HepG2 (cell line): ENCODE results near the gene SH2D6. TPM values are rescaled to one million over a fixed set of nuclear protein-coding genes. Genes with fewer than 3 reads are reported as not detected.
A peak's percentile ranks its signal among the peaks of the same experiment; 100 is the strongest.

Experiments
- FOXA1 ChIP-seq, 2 experiments: fragments of 450-650 bp in 1 of 2; sonication (generic) in 1 of 2; formaldehyde crosslinking in 1 of 2; IDR thresholded peaks; 2 replicates each; pipeline versions ENCODE4 v1.4.0 to v1.6.1; 2016 to 2020; ENCODE audit warnings: missing genetic modification reagents in 1 of 2
- FOXJ3 ChIP-seq: sonication (generic); formaldehyde crosslinking; IDR thresholded peaks from 2 replicates; pipeline ENCODE4 v1.4.0; 2020; ENCODE audit warnings: missing genetic modification reagents, mild to moderate bottlenecking, borderline replicate concordance
- GABPA ChIP-seq, 2 experiments: IDR thresholded peaks; 2 replicates each; pipeline ENCODE4 v1.6.1; 2011 to 2016; ENCODE audit warnings: low read depth in 2 of 2, low read length in 1 of 2, missing biosample characterization in 1 of 2, missing genetic modification characterization in 1 of 2
- IRF2 ChIP-seq: IDR thresholded peaks from 2 replicates; pipeline ENCODE4 v1.6.1; 2018; ENCODE audit warnings: missing genetic modification reagents, missing compliant biosample characterization
- KLF13 ChIP-seq: sonication (generic); formaldehyde crosslinking; IDR thresholded peaks from 2 replicates; pipeline ENCODE4 v1.4.0; 2020; ENCODE audit warnings: mild to moderate bottlenecking, missing genetic modification reagents
- KMT2A ChIP-seq: sonication (generic); formaldehyde crosslinking; IDR thresholded peaks from 2 replicates; pipeline ENCODE4 v1.4.0; 2020; ENCODE audit warnings: missing genetic modification reagents
- MED1 ChIP-seq: sonication (generic); formaldehyde crosslinking; IDR thresholded peaks from 2 replicates; pipeline ENCODE4 v1.4.0; 2020; ENCODE audit warnings: missing genetic modification reagents
- MEF2D ChIP-seq: sonication (generic); formaldehyde crosslinking; IDR thresholded peaks from 2 replicates; pipeline ENCODE4 v1.5.1; 2020; ENCODE audit warnings: mild to moderate bottlenecking, missing genetic modification reagents
- PHF20 ChIP-seq: sonication (generic); formaldehyde crosslinking; IDR thresholded peaks from 2 replicates; pipeline ENCODE4 v1.5.0; 2020; ENCODE audit warnings: mild to moderate bottlenecking, missing genetic modification reagents
- SETDB1 ChIP-seq: sonication (generic); formaldehyde crosslinking; IDR thresholded peaks from 2 replicates; pipeline ENCODE4 v1.5.1; 2020; ENCODE audit warnings: missing genetic modification reagents, mild to moderate bottlenecking, borderline replicate concordance
- TAF1 ChIP-seq: sonication (generic); formaldehyde crosslinking; IDR thresholded peaks from 2 replicates; pipeline ENCODE4 v1.4.0; 2020; ENCODE audit warnings: missing genetic modification reagents
- ZBTB21 ChIP-seq: sonication (generic); formaldehyde crosslinking; IDR thresholded peaks from 2 replicates; pipeline ENCODE4 v1.4.0; 2020; ENCODE audit warnings: missing genetic modification reagents
- ZFP90 ChIP-seq: sonication (generic); formaldehyde crosslinking; IDR thresholded peaks from 2 replicates; pipeline ENCODE4 v1.8.0; 2022; ENCODE audit warnings: missing genetic modification reagents, mild to moderate bottlenecking, inconsistent platforms, borderline replicate concordance
- ZNF496 ChIP-seq: sonication (generic); formaldehyde crosslinking; IDR thresholded peaks from 2 replicates; pipeline ENCODE4 v1.8.1; 2023; ENCODE audit warnings: mild to moderate bottlenecking, moderate library complexity, missing genetic modification reagents; ENCODE audit not compliant: insufficient replicate concordance
- polyA plus RNA-seq, 8 experiments: library from polyadenylated mRNA; depleted of rRNA in 3 of 8; stranded (reverse) in 7 of 8; unstranded in 1 of 8; fragments of >200 nt; fragmentation: Illumina TruSeq in 4 of 8; extraction: Trizol in 4 of 8; gene quantifications; 2 replicates each; pipeline versions ENCODE4 v1.2.1 to v1.2.3, GENCODE V29; 2011 to 2016; ENCODE audit warnings: low read depth in 4 of 8, missing spikeins in 1 of 8, mixed read lengths in 1 of 8; ENCODE audit not compliant: insufficient read depth in 1 of 8
- total RNA-seq, 5 experiments: library from RNA; depleted of rRNA; stranded (reverse); fragments of >200 nt; fragmentation: Illumina TruSeq; extraction: Trizol; gene quantifications; 2 replicates each; pipeline ENCODE4 v1.2.3, GENCODE V29; 2016; ENCODE audit warnings: low read depth in 1 of 5
- TF ChIP-seq, protein P1 (sequence below): sonication (generic); formaldehyde crosslinking; IDR thresholded peaks from 2 replicates; pipeline ENCODE4 v1.8.0; 2023; ENCODE audit warnings: mild to moderate bottlenecking, missing genetic modification reagents
- TF ChIP-seq, protein P2 (sequence below), 2 experiments: sonication (generic) in 1 of 2; formaldehyde crosslinking in 1 of 2; IDR thresholded peaks; 2 replicates each; pipeline versions ENCODE4 v1.4.0 to v1.6.1; 2018 to 2020; ENCODE audit warnings: missing genetic modification reagents in 2 of 2, borderline replicate concordance in 1 of 2, low read depth in 1 of 2, mild to moderate bottlenecking in 1 of 2, missing biosample characterization in 1 of 2
- TF ChIP-seq, protein P3 (sequence below): sonication (generic); formaldehyde crosslinking; IDR thresholded peaks from 2 replicates; pipeline ENCODE4 v1.4.0; 2020; ENCODE audit warnings: missing genetic modification reagents
- TF ChIP-seq, protein P4 (sequence below): conservative IDR thresholded peaks from 2 replicates; pipeline ENCODE4 v1.6.1; 2018; ENCODE audit warnings: missing genetic modification reagents

The SH2D6 gene
- total and polyA plus RNA-seq, 2 of the 13 experiments (the other 11 are each of a cell fraction or from before 2014, with no cell fraction given), result 0.11 to 0.26 TPM

DNA sequence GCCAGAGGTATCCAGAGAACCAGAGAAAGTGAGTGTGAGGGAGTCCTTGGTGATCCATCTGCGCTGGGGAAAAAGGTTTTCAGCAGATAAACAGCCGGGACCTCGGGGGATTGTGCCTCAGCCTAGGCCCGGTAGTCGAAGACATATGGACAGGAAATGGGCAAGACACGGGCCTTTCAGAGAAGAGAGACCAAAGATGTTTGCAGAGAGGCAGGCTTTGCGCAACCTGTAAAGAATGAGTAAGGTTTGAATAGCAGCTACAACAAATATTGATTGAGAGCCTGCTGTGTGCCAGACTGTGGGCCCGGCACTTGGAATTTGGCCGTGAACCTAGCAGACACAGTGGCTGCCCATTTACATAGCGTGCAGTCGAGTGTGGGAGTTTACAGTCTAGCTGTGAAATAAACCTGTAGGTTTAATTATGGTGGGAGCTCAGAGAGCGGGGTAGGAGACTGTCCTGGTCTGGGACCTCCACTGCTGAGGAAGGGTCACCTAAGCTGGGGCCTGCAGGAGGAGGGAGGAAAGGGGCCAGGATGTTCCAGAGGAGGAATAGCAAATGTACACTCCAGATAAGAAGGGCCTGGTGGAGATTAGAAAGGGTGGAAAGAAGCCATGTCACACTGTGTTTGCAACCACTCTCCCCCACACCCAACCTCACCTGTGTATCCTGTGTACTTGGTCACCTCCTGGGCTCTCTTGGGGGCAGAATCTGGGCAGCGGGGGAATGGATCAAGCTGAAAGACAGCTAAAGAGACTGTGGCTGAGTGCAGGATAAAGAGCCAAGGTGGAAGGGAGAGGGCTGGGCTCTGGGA is 3.0 kb downstream of the SH2D6 start (continued):
- TF ChIP-seq, protein P1, sequence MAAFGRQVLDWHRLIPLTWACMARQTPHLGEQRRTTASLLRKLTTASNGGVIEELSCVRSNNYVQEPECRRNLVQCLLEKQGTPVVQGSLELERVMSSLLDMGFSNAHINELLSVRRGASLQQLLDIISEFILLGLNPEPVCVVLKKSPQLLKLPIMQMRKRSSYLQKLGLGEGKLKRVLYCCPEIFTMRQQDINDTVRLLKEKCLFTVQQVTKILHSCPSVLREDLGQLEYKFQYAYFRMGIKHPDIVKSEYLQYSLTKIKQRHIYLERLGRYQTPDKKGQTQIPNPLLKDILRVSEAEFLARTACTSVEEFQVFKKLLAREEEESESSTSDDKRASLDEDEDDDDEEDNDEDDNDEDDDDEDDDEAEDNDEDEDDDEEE (CRISPR knock-in tag), result no peak
- TF ChIP-seq MED1 (peak; percentile 94), FOXJ3 (CRISPR knock-in tag) (peak; percentile 96; the same call in 1 of the 2 replicates), ZBTB21 (CRISPR knock-in tag) (peak; percentile 52; the same call in 1 of the 2 replicates), KMT2A (CRISPR knock-in tag) (peak; percentile 82), TAF1 (CRISPR knock-in tag) (peak; percentile 30; the same call in 1 of the 2 replicates), MEF2D (CRISPR knock-in tag) (peak; percentile 48; the same call in 1 of the 2 replicates), FOXA1 (IDR thresholded peaks at IDR 0.05) (peak; percentile 88), FOXA1 (CRISPR knock-in tag; IDR thresholded peaks at IDR 0.05) (peak; percentile 98), ZNF496 (CRISPR knock-in tag) (no peak), SETDB1 (no peak), IRF2 (CRISPR knock-in tag) (peak; percentile 88), PHF20 (CRISPR knock-in tag) (peak; percentile 37; the same call in 1 of the 2 replicates), KLF13 (no peak), GABPA (IDR thresholded peaks at IDR 0.05; ENCODE audit: low read depth, low read length) (no peak), GABPA (CRISPR knock-in tag; IDR thresholded peaks at IDR 0.05; ENCODE audit: low read depth) (peak; percentile 70), ZFP90 (CRISPR knock-in tag) (peak; percentile 87; the same call in 1 of the 2 replicates)
- TF ChIP-seq, protein P2, sequence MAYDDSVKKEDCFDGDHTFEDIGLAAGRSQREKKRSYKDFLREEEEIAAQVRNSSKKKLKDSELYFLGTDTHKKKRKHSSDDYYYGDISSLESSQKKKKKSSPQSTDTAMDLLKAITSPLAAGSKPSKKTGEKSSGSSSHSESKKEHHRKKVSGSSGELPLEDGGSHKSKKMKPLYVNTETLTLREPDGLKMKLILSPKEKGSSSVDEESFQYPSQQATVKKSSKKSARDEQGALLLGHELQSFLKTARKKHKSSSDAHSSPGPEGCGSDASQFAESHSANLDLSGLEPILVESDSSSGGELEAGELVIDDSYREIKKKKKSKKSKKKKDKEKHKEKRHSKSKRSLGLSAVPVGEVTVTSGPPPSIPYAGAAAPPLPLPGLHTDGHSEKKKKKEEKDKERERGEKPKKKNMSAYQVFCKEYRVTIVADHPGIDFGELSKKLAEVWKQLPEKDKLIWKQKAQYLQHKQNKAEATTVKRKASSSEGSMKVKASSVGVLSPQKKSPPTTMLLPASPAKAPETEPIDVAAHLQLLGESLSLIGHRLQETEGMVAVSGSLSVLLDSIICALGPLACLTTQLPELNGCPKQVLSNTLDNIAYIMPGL (CRISPR knock-in tag; IDR thresholded peaks at IDR 0.05; ENCODE audit: borderline replicate concordance in 1 of 2, low read depth in 1 of 2), result no peak; a peak in 1 of 4 replicates
- TF ChIP-seq, protein P3, sequence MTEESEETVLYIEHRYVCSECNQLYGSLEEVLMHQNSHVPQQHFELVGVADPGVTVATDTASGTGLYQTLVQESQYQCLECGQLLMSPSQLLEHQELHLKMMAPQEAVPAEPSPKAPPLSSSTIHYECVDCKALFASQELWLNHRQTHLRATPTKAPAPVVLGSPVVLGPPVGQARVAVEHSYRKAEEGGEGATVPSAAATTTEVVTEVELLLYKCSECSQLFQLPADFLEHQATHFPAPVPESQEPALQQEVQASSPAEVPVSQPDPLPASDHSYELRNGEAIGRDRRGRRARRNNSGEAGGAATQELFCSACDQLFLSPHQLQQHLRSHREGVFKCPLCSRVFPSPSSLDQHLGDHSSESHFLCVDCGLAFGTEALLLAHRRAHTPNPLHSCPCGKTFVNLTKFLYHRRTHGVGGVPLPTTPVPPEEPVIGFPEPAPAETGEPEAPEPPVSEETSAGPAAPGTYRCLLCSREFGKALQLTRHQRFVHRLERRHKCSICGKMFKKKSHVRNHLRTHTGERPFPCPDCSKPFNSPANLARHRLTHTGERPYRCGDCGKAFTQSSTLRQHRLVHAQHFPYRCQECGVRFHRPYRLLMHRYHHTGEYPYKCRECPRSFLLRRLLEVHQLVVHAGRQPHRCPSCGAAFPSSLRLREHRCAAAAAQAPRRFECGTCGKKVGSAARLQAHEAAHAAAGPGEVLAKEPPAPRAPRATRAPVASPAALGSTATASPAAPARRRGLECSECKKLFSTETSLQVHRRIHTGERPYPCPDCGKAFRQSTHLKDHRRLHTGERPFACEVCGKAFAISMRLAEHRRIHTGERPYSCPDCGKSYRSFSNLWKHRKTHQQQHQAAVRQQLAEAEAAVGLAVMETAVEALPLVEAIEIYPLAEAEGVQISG (CRISPR knock-in tag), result peak; percentile 87
- TF ChIP-seq, protein P4, sequence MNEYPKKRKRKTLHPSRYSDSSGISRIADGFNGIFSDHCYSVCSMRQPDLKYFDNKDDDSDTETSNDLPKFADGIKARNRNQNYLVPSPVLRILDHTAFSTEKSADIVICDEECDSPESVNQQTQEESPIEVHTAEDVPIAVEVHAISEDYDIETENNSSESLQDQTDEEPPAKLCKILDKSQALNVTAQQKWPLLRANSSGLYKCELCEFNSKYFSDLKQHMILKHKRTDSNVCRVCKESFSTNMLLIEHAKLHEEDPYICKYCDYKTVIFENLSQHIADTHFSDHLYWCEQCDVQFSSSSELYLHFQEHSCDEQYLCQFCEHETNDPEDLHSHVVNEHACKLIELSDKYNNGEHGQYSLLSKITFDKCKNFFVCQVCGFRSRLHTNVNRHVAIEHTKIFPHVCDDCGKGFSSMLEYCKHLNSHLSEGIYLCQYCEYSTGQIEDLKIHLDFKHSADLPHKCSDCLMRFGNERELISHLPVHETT (CRISPR knock-in tag), result peak; percentile 80; the same call in 1 of the 2 replicates
